ENCODE results near the gene TAB2.

Gene TAB2

DNA sequence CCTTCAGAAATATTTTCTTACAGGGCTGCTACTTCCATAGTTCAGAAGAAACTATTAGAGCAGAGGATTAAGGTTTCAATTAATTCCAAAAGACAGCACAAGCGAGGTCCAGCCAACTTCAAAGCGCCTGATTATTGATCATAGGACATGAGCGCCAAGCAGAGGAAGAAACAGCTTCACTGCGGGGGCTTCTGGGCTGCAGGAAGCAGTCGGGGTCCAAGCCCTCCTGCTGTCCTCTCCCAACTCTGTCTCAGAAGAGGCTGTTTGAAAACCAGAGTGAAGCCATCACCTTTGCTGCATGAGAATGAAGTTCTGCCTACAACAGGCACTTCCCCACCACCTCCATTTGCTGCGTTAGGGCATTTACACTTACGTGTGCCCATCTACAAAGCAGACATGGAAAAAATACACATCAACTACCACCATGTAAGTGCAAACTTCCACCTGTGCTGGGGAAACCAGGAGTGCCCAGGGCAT lies 106.5 kb downstream of the TAB2 start:
- TF ChIP-seq ZNF70 (CRISPR knock-in tag; IDR thresholded peaks at IDR 0.05) (no peak), BACH2 (CRISPR knock-in tag; IDR thresholded peaks at IDR 0.05; ENCODE audit: borderline replicate concordance) (no peak), SNAI2 (CRISPR knock-in tag; IDR thresholded peaks at IDR 0.05) (no peak), TOX (CRISPR knock-in tag; IDR thresholded peaks at IDR 0.05; ENCODE audit: borderline replicate concordance) (no peak), GLIS3 (CRISPR knock-in tag; IDR thresholded peaks at IDR 0.05) (no peak), ZFP30 (CRISPR knock-in tag; IDR thresholded peaks at IDR 0.05) (no peak), TCF4 (CRISPR knock-in tag; IDR thresholded peaks at IDR 0.05; ENCODE audit: borderline replicate concordance) (no peak), ISL1 (CRISPR knock-in tag; IDR thresholded peaks at IDR 0.05) (no peak), PPARA (CRISPR knock-in tag; IDR thresholded peaks at IDR 0.05; ENCODE audit: borderline replicate concordance) (no peak), OSR1 (CRISPR knock-in tag; IDR thresholded peaks at IDR 0.05) (no peak), ESRRG (CRISPR knock-in tag; IDR thresholded peaks at IDR 0.05) (no peak)
- TF ChIP-seq, protein P1, sequence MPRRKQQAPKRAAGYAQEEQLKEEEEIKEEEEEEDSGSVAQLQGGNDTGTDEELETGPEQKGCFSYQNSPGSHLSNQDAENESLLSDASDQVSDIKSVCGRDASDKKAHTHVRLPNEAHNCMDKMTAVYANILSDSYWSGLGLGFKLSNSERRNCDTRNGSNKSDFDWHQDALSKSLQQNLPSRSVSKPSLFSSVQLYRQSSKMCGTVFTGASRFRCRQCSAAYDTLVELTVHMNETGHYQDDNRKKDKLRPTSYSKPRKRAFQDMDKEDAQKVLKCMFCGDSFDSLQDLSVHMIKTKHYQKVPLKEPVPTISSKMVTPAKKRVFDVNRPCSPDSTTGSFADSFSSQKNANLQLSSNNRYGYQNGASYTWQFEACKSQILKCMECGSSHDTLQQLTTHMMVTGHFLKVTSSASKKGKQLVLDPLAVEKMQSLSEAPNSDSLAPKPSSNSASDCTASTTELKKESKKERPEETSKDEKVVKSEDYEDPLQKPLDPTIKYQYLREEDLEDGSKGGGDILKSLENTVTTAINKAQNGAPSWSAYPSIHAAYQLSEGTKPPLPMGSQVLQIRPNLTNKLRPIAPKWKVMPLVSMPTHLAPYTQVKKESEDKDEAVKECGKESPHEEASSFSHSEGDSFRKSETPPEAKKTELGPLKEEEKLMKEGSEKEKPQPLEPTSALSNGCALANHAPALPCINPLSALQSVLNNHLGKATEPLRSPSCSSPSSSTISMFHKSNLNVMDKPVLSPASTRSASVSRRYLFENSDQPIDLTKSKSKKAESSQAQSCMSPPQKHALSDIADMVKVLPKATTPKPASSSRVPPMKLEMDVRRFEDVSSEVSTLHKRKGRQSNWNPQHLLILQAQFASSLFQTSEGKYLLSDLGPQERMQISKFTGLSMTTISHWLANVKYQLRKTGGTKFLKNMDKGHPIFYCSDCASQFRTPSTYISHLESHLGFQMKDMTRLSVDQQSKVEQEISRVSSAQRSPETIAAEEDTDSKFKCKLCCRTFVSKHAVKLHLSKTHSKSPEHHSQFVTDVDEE (CRISPR knock-in tag; IDR thresholded peaks at IDR 0.05): no peak
- TF ChIP-seq, protein P2, sequence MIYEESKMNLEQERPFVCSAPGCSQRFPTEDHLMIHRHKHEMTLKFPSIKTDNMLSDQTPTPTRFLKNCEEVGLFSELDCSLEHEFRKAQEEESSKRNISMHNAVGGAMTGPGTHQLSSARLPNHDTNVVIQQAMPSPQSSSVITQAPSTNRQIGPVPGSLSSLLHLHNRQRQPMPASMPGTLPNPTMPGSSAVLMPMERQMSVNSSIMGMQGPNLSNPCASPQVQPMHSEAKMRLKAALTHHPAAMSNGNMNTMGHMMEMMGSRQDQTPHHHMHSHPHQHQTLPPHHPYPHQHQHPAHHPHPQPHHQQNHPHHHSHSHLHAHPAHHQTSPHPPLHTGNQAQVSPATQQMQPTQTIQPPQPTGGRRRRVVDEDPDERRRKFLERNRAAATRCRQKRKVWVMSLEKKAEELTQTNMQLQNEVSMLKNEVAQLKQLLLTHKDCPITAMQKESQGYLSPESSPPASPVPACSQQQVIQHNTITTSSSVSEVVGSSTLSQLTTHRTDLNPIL (CRISPR knock-in tag; IDR thresholded peaks at IDR 0.05; ENCODE audit: low read depth): no peak
- TF ChIP-seq, protein P3, sequence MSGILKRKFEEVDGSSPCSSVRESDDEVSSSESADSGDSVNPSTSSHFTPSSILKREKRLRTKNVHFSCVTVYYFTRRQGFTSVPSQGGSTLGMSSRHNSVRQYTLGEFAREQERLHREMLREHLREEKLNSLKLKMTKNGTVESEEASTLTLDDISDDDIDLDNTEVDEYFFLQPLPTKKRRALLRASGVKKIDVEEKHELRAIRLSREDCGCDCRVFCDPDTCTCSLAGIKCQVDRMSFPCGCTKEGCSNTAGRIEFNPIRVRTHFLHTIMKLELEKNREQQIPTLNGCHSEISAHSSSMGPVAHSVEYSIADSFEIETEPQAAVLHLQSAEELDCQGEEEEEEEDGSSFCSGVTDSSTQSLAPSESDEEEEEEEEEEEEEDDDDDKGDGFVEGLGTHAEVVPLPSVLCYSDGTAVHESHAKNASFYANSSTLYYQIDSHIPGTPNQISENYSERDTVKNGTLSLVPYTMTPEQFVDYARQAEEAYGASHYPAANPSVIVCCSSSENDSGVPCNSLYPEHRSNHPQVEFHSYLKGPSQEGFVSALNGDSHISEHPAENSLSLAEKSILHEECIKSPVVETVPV (CRISPR knock-in tag; IDR thresholded peaks at IDR 0.05): no peak
- TF ChIP-seq, protein P4, sequence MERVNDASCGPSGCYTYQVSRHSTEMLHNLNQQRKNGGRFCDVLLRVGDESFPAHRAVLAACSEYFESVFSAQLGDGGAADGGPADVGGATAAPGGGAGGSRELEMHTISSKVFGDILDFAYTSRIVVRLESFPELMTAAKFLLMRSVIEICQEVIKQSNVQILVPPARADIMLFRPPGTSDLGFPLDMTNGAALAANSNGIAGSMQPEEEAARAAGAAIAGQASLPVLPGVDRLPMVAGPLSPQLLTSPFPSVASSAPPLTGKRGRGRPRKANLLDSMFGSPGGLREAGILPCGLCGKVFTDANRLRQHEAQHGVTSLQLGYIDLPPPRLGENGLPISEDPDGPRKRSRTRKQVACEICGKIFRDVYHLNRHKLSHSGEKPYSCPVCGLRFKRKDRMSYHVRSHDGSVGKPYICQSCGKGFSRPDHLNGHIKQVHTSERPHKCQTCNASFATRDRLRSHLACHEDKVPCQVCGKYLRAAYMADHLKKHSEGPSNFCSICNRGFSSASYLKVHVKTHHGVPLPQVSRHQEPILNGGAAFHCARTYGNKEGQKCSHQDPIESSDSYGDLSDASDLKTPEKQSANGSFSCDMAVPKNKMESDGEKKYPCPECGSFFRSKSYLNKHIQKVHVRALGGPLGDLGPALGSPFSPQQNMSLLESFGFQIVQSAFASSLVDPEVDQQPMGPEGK (CRISPR knock-in tag; IDR thresholded peaks at IDR 0.05; ENCODE audit: borderline replicate concordance): no peak
- no peak; the same call in 2 of the 3 replicates for ATAC-seq

DNA sequence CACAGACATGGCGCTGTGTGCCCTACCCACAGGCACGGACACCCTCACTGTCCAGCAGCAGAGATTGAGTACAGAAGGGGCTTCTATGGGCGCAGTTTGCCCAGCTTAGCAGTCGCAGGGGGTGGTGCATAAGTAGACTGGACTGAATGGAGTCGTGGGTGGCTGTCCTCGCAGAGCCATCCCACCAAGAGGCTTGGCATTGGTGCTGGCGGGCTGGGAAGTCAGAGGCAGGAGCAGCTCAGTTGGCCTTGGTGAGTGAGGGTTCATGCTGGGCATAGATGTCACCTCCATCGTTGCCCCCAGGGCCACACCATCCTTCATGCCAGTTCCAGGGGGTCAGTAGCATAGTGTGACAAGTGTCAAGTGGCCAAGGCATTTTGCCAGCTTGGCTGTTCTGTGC lies 107.7 kb downstream of the TAB2 start:
- TF ChIP-seq PPARA (CRISPR knock-in tag; IDR thresholded peaks at IDR 0.05; ENCODE audit: borderline replicate concordance) (no peak), ARNTL (CRISPR knock-in tag; IDR thresholded peaks at IDR 0.05; ENCODE audit: borderline replicate concordance, low read depth) (no peak), ZNF565 (CRISPR knock-in tag; conservative IDR thresholded peaks at IDR 0.05; ENCODE audit: low read depth) (no peak), SNAI2 (CRISPR knock-in tag; IDR thresholded peaks at IDR 0.05) (no peak), ESRRG (CRISPR knock-in tag; IDR thresholded peaks at IDR 0.05) (no peak), ZNF8 (CRISPR knock-in tag; IDR thresholded peaks at IDR 0.05) (no peak)
- TF ChIP-seq, protein P2 (CRISPR knock-in tag; IDR thresholded peaks at IDR 0.05; ENCODE audit: low read depth): no peak
- TF ChIP-seq, protein P4 (CRISPR knock-in tag; IDR thresholded peaks at IDR 0.05; ENCODE audit: borderline replicate concordance): no peak
- TF ChIP-seq, protein P1 (CRISPR knock-in tag; IDR thresholded peaks at IDR 0.05): no peak
- ATAC-seq: no peak

Measured in SK-N-SH treated with all-trans-retinoic acid at 6 μM for 48 hours (cell line).